DMS153 treated with DMSO at 0.1 percent for 48 hours (cell line): Measurements from ENCODE around the gene MED26.
"Not testable (repeated sequence)": the region's sequence is repeated elsewhere in the genome, so short reads cannot be mapped to it uniquely, and the experiment has no call there.

Source experiments
- DNase-seq: peaks from one replicate; lab custom pipeline; 2025; ENCODE audit not compliant: unreplicated experiment; lab: John Stamatoyannopoulos, UW

MED26 gene

GRCh38 chr19:16628183-16628983, at the start of gene MED26:
Gene MED26 (minus strand): TSS chr19:16628204. CDS start chr19:16627943, 261 bp downstream.
- peak; percentile 74 for DNase-seq

- DNase-seq, result no peak
Measured at GRCh38 chr19:16677055-16677454, 49.1 kb upstream of the MED26 start.

GRCh38 chr19:16676101-16676798, 48.2 kb upstream of the MED26 start:
- no peak for DNase-seq

GRCh38 chr19:16673839-16674238, 45.8 kb upstream of the MED26 start:
- not testable (repeated sequence) for DNase-seq

- no peak for DNase-seq
Measured at GRCh38 chr19:16673231-16673630, 45.2 kb upstream of the MED26 start.

- DNase-seq, result no peak
Measured at GRCh38 chr19:16671652-16672274, 43.8 kb upstream of the MED26 start.

- DNase-seq, result no peak
Measured at GRCh38 chr19:16670291-16670690, 42.3 kb upstream of the MED26 start.

- not testable (repeated sequence) for DNase-seq
Measured at GRCh38 chr19:16668702-16669101, 40.7 kb upstream of the MED26 start.

- no peak for DNase-seq
Measured at GRCh38 chr19:16668176-16668575, 40.2 kb upstream of the MED26 start.

- no peak for DNase-seq
Measured at GRCh38 chr19:16661480-16662034, 33.6 kb upstream of the MED26 start.

GRCh38 chr19:16660763-16661479, 32.9 kb upstream of the MED26 start, which contains the start of gene TMEM38A:
Gene TMEM38A (plus strand): TSS chr19:16661139. CDS start chr19:16661218, 79 bp downstream.
- DNase-seq, result no peak

- DNase-seq, result peak; percentile 90
Measured at GRCh38 chr19:16659832-16660708, 32.1 kb upstream of the MED26 start, which contains the start of gene SMIM7. Gene SMIM7 (minus strand): TSS chr19:16660144. CDS start chr19:16660110, 34 bp downstream.

GRCh38 chr19:16659464-16659831, 31.4 kb upstream of the MED26 start:
- no peak for DNase-seq

GRCh38 chr19:16657384-16657783, 29.4 kb upstream of the MED26 start:
- no peak for DNase-seq

- DNase-seq, result no peak
Measured at GRCh38 chr19:16655727-16656126, 27.7 kb upstream of the MED26 start.

- no peak for DNase-seq
Measured at GRCh38 chr19:16654627-16655026, 26.6 kb upstream of the MED26 start.

GRCh38 chr19:16654140-16654539, 26.1 kb upstream of the MED26 start:
- no peak for DNase-seq

GRCh38 chr19:16652854-16653253, 24.9 kb upstream of the MED26 start:
- DNase-seq, result no peak

GRCh38 chr19:16651421-16652188, 23.6 kb upstream of the MED26 start:
- DNase-seq, result not testable (repeated sequence)
